Trophoblast cell (in vitro differentiated cells and primary cell): Measurements from ENCODE around the gene ELOVL4.

Source experiments
- DNase-seq, 2 donors: peaks; one replicate each; pipeline ENCODE4 v3.0.0-alpha.2; 2016
- H2AFZ ChIP-seq: 2 replicates; pipeline ENCODE4 v1.6.1; 2013; ENCODE audit warnings: low read length, moderate library complexity, mild to moderate bottlenecking; ENCODE audit not compliant: insufficient read depth, poor library complexity
- H2AK5ac ChIP-seq: 2 replicates; pipeline ENCODE4 v1.6.1; 2013; ENCODE audit warnings: mild to moderate bottlenecking, low read length
- H2BK120ac ChIP-seq: 2 replicates; pipeline ENCODE4 v1.6.1; 2013; ENCODE audit warnings: low read length, mild to moderate bottlenecking, moderate library complexity; ENCODE audit not compliant: insufficient read depth, poor library complexity
- H2BK12ac ChIP-seq: 2 replicates; pipeline ENCODE4 v1.6.1; 2013; ENCODE audit warnings: mild to moderate bottlenecking, low read length, moderate library complexity
- H2BK5ac ChIP-seq: 2 replicates; pipeline ENCODE4 v1.6.1; 2013; ENCODE audit warnings: low read length, low read depth, moderate library complexity, mild to moderate bottlenecking; ENCODE audit not compliant: poor library complexity
- H3K14ac ChIP-seq: 2 replicates; pipeline ENCODE4 v1.6.1; 2013; ENCODE audit warnings: mild to moderate bottlenecking, low read length
- H3K18ac ChIP-seq: 2 replicates; pipeline ENCODE4 v1.6.1; 2013; ENCODE audit warnings: mild to moderate bottlenecking, low read length
- H3K23ac ChIP-seq: 2 replicates; pipeline ENCODE4 v1.6.1; 2013; ENCODE audit warnings: low read length
- H3K27ac ChIP-seq: 2 replicates; pipeline ENCODE4 v1.5.1; 2013; ENCODE audit warnings: low read depth, mild to moderate bottlenecking, inconsistent platforms, low read length, moderate library complexity
- H3K27me3 ChIP-seq: 2 replicates; pipeline ENCODE4 v1.6.1; 2013; ENCODE audit warnings: inconsistent platforms, mild to moderate bottlenecking, low read length, moderate library complexity; ENCODE audit not compliant: insufficient read depth
- H3K36me3 ChIP-seq, 2 experiments: 1 replicate in 1 of 2; 2 replicates in 1 of 2; pipeline ENCODE4 v1.6.1; 2013; ENCODE audit warnings: low read length in 2 of 2, mild to moderate bottlenecking in 2 of 2, moderate library complexity in 1 of 2; ENCODE audit not compliant: insufficient read depth in 2 of 2, control insufficient read depth in 1 of 2
- H3K4ac ChIP-seq: 2 replicates; pipeline ENCODE4 v1.6.1; 2013; ENCODE audit warnings: low read depth, mild to moderate bottlenecking, low read length, moderate library complexity
- H3K4me1 ChIP-seq, 2 experiments: 1 replicate in 1 of 2; 2 replicates in 1 of 2; pipeline ENCODE4 v1.6.1; 2013; ENCODE audit warnings: low read length in 2 of 2, mild to moderate bottlenecking in 2 of 2, moderate library complexity in 1 of 2; ENCODE audit not compliant: insufficient read depth in 2 of 2, control insufficient read depth in 1 of 2
- H3K4me2 ChIP-seq: 2 replicates; pipeline ENCODE4 v1.6.1; 2013; ENCODE audit warnings: inconsistent platforms, mild to moderate bottlenecking, low read length, moderate library complexity
- H3K4me3 ChIP-seq: 2 replicates; pipeline ENCODE4 v1.5.1; 2013; ENCODE audit warnings: mild to moderate bottlenecking, low read depth, low read length, inconsistent platforms
- H3K79me1 ChIP-seq: one replicate; pipeline ENCODE4 v1.6.1; 2013; ENCODE audit warnings: low read length
- H3K79me2 ChIP-seq: 2 replicates; pipeline ENCODE4 v1.6.1; 2013; ENCODE audit warnings: low read length, mild to moderate bottlenecking; ENCODE audit not compliant: control insufficient read depth, insufficient read depth, poor library complexity
- H3K9ac ChIP-seq: 2 replicates; pipeline ENCODE4 v1.6.1; 2013; ENCODE audit warnings: mild to moderate bottlenecking, low read length
- H3K9me3 ChIP-seq: 2 replicates; pipeline ENCODE4 v1.6.1; 2013; ENCODE audit warnings: low read depth, mild to moderate bottlenecking, control low read depth, inconsistent platforms, low read length; ENCODE audit not compliant: insufficient read depth
- H4K12ac ChIP-seq: 2 replicates; pipeline ENCODE4 v1.6.1; 2013; ENCODE audit warnings: low read depth, mild to moderate bottlenecking, low read length, moderate library complexity
- H4K8ac ChIP-seq: 2 replicates; pipeline ENCODE4 v1.6.1; 2013; ENCODE audit warnings: low read depth, mild to moderate bottlenecking, low read length, moderate library complexity
- H4K91ac ChIP-seq: one replicate; pipeline ENCODE4 v1.6.1; 2013; ENCODE audit warnings: low read depth, mild to moderate bottlenecking, low read length, moderate library complexity
- WGBS: extraction: QIAGEN DNeasy Blood & Tissue Kit; methylation state at CpG from one replicate; pipeline ENCODE4 v1.1.7; 2013; ENCODE audit warnings: missing lambda C conversion rate; ENCODE audit not compliant: insufficient read length, insufficient coverage; ENCODE audit errors: extremely low coverage; 5-methylcytosine and 5-hydroxymethylcytosine counted together

The ELOVL4 gene

DNA sequence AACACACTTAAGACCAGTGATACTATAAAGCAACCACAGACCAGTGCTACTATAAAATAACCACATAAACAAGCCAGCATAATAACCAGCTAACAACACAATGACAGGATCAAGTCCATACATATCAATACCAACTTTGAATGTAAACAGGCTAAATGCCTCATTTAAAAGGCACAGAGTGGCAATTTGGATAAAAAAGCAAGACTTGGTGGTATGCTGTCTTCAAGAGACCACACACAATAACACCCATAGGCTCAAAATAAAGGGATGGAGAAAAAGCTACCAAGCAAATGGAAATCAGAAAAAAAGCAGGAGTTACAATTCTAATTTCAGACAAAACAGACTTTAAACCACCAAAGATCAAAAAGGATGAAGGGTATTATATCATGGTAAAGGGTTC, 19.8 kb upstream of the ELOVL4 start:
- Histone ChIP-seq H2BK12ac (no peak overlapping the region), H4K91ac (no peak overlapping the region), H3K9me3 (peaks cover 3% of the 10 kb centered on the region), H3K23ac (no peak overlapping the region), H3K4ac (no peak overlapping the region), H3K79me2 (no peaks in the 10 kb centered on the region), H2AFZ (no peak overlapping the region), H2BK120ac (no peak overlapping the region), H3K27ac (no peak overlapping the region), H2BK5ac (no peak overlapping the region), H3K36me3 (no peaks in the 10 kb centered on the region), H3K18ac (no peak overlapping the region), H3K9ac (no peak overlapping the region), H3K79me1 (no peaks in the 10 kb centered on the region), H3K4me2 (no peak overlapping the region), H3K14ac (no peak overlapping the region), H3K4me1 (no peaks in the 10 kb centered on the region), H3K27me3 (no peaks in the 10 kb centered on the region), H4K8ac (no peak overlapping the region), H3K4me3 (no peak overlapping the region), H2AK5ac (no peak overlapping the region), H4K12ac (no peak overlapping the region)
- DNase-seq = no peak

- Histone ChIP-seq H2AFZ (no peak overlapping the region), H2BK120ac (no peak overlapping the region), H2BK5ac (no peak overlapping the region), H4K8ac (no peak overlapping the region), H4K91ac (no peak overlapping the region), H3K79me2 (no peaks in the 10 kb centered on the region), H2BK12ac (no peak overlapping the region), H3K23ac (no peak overlapping the region), H3K4ac (no peak overlapping the region), H3K9me3 (peaks cover 3% of the 10 kb centered on the region), H2AK5ac (no peak overlapping the region), H3K27ac (no peak overlapping the region), H3K4me2 (no peak overlapping the region), H3K4me1 (no peaks in the 10 kb centered on the region), H3K79me1 (no peaks in the 10 kb centered on the region), H3K4me3 (no peak overlapping the region), H3K18ac (no peak overlapping the region), H3K36me3 (no peaks in the 10 kb centered on the region), H4K12ac (no peak overlapping the region), H3K27me3 (no peaks in the 10 kb centered on the region), H3K9ac (no peak overlapping the region), H3K14ac (no peak overlapping the region)
- DNase-seq = no peak
- WGBS = no CpG with 5 or more reads among the region's 3 CpGs
Observed at GRCh38 chr6:79964607-79965081, 17.3 kb upstream of the ELOVL4 start.

DNA sequence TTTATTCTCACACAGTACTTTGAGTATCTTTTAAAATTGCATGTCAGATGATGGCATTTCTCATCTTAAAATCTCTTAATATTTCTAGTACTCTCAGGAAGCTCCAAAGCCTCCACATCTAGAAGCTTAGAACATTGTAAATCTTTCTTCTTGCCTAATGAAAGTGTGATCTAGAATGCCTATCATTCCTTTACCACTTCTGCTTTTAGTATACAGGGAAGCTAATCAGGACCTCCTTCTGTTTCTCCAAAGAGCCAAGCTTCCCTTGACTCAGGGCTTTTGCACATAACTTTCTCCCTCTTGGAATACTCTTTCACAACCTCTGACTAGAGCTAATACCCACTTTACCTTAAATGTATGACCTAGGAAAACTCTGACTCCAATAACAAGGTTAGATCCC, 7.5 kb upstream of the ELOVL4 start:
- no peak for DNase-seq
- Histone ChIP-seq H3K4me1 (no peaks in the 10 kb centered on the region), H3K4me3 (no peak overlapping the region), H2BK5ac (no peak overlapping the region), H3K9me3 (no peaks in the 10 kb centered on the region), H3K23ac (no peak overlapping the region), H2BK120ac (no peak overlapping the region), H3K14ac (no peak overlapping the region), H3K27me3 (no peaks in the 10 kb centered on the region), H3K36me3 (no peaks in the 10 kb centered on the region), H2AFZ (no peak overlapping the region), H3K18ac (no peak overlapping the region), H3K79me2 (no peaks in the 10 kb centered on the region), H4K8ac (no peak overlapping the region), H2BK12ac (no peak overlapping the region), H3K4ac (no peak overlapping the region), H3K9ac (no peak overlapping the region), H4K12ac (no peak overlapping the region), H3K4me2 (no peak overlapping the region), H4K91ac (no peak overlapping the region), H3K79me1 (no peaks in the 10 kb centered on the region), H2AK5ac (no peak overlapping the region), H3K27ac (no peak overlapping the region)

GRCh38 chr6:79949233-79949632, 1.9 kb upstream of the ELOVL4 start:
- Histone ChIP-seq H3K36me3 (no peaks in the 10 kb centered on the region), H3K27me3 (no peaks in the 10 kb centered on the region), H3K27ac (no peak overlapping the region), H3K4me1 (peaks cover 5% of the 10 kb centered on the region in 2 experiments), H3K79me1 (peaks cover 3% of the 10 kb centered on the region), H2BK120ac (no peak overlapping the region), H2AK5ac (no peak overlapping the region), H3K4ac (no peak overlapping the region), H2AFZ (no peak overlapping the region), H4K8ac (no peak overlapping the region), H4K91ac (no peak overlapping the region), H3K18ac (no peak overlapping the region), H3K14ac (no peak overlapping the region), H2BK12ac (no peak overlapping the region), H2BK5ac (no peak overlapping the region), H3K4me2 (peak overlapping the region; percentile 37), H3K9me3 (no peaks in the 10 kb centered on the region), H3K4me3 (no peak overlapping the region), H3K23ac (no peak overlapping the region), H3K79me2 (peaks cover 3% of the 10 kb centered on the region), H3K9ac (no peak overlapping the region), H4K12ac (no peak overlapping the region)
- DNase-seq = peak; percentile 72 to 86
- WGBS = no CpG with 5 or more reads among the region's 6 CpGs
